Measurements from ENCODE around the gene ZNF366. TPM values are rescaled to one million over a fixed set of nuclear protein-coding genes. Genes with fewer than 3 reads are reported as not detected.

Gene ZNF366
- total RNA-seq, 1 experiment from 2014 or later = not detected

DNA sequence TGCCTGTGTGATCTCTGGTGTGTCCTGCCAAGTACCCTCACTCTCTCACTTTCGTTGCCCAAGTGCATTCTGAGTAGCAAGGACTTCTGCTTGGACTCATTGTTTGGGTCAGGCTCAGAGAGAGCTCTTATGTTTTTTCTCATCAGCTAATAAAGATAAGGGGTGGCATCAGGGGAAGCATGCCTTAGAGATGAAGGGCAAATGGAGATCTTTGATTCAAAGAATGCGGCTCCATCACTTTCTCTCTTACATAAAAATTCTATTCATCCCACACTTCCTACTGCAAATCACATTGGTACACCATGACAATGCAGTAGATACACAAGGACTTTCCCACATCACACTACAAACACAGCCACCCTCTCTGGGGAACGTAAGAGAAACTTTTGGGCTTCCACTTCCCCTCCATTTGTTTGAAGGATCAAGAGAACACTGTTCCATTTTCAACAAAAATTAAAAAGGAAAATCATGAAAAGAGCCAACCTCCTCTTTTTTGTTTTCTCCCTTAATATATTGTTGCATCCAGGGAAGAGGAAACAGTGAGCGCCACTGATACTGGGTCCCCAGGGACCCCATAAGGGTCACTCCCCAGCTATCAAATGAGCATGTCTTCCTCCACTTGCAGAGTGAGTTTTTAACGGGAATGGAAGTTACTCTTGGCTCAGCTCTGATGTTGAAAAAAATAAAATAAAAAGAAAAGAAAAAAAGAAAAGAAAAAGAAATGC lies 73.0 kb downstream of the ZNF366 start:
- H3K36me3 ChIP-seq (ENCODE audit: control insufficient read depth in 1 of 2, insufficient read depth in 2 of 2, low read length in 2 of 2) = no peaks in the 10 kb centered on the region
- no peak overlapping the region for H3K4me3 ChIP-seq (replicated peaks in 1 of 2; ENCODE audit: low read depth in 1 of 2, low read length in 2 of 2)
- no peak overlapping the region for H3K9ac ChIP-seq (ENCODE audit: low read length)
- 0 out of 2 replicates have a peak, but pooled peaks cover 16% of the 10 kb centered on the region for H3K27me3 ChIP-seq (ENCODE audit: insufficient read depth, low read length)
- no peak for TF ChIP-seq ZFX (IDR thresholded peaks at IDR 0.05)
- no peaks in the 10 kb centered on the region for H3K79me2 ChIP-seq (ENCODE audit: insufficient read depth, low read length)
- H3K4me1 ChIP-seq (ENCODE audit: control insufficient read depth in 1 of 2, insufficient read depth in 2 of 2, low read length in 2 of 2) = no peaks in the 10 kb centered on the region
- POLR2A ChIA-PET = no interaction called here
- intact Hi-C loops (cut with micrococcal nuclease) = no loop called here
- CTCF ChIA-PET = no interaction called here
- no peak overlapping the region for H2AFZ ChIP-seq (ENCODE audit: low read depth, low read length, poor library complexity, severe bottlenecking)
- RAD21 ChIA-PET (ENCODE audit: low non-redundant PET in 1 of 2, low total read pairs in 2 of 2, uncharacterized antibody in 2 of 2, unreplicated experiment in 2 of 2) = no interaction called here
- no peak overlapping the region for H3K27ac ChIP-seq (ENCODE audit: low read depth, low read length)
- BruUV-seq (replicated peaks) = no TSS peak
- H3K4me2 ChIP-seq (ENCODE audit: low read length) = no peak overlapping the region
- no peaks in the 10 kb centered on the region for H3K9me3 ChIP-seq (ENCODE audit: control insufficient read depth in 1 of 2, insufficient read depth in 1 of 2, low read depth in 1 of 2, low read length in 2 of 2)
- ATAC-seq (no peak), DNase-seq (ENCODE audit: low read depth, low spot score) (no peak)
- no peaks in the 10 kb centered on the region for H3K9me2 ChIP-seq (ENCODE audit: insufficient read depth)
- H4K20me1 ChIP-seq (ENCODE audit: insufficient read depth) = no peaks in the 10 kb centered on the region

DNA sequence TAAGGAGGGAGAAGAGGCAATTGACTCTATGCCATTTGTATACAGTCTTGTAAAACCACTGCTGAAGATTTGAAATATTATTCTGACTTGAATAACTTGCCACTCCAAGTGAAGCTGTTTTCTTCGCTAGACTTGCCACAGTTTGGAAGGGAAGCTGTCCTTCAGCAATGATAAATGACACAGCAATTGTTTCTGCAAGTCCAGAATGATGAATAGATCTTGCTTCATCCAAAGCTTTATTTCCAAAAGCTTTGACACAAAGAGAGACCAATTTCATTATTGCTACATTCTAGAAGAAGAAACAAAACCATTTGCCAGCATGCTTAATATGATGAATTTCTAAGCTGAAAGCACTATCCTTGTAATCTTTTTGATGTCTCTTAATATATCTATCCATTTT lies 73.7 kb downstream of the ZNF366 start:
- no peak for ATAC-seq
- Histone ChIP-seq H3K9ac (ENCODE audit: low read length) (no peak overlapping the region), H3K79me2 (ENCODE audit: insufficient read depth, low read length) (no peaks in the 10 kb centered on the region), H2AFZ (ENCODE audit: low read depth, low read length, poor library complexity, severe bottlenecking) (no peak overlapping the region), H3K36me3 (ENCODE audit: control insufficient read depth in 1 of 2, insufficient read depth in 2 of 2, low read length in 2 of 2) (no peaks in the 10 kb centered on the region), H3K27ac (ENCODE audit: low read depth, low read length) (no peak overlapping the region), H3K9me2 (ENCODE audit: insufficient read depth) (no peaks in the 10 kb centered on the region), H4K20me1 (ENCODE audit: insufficient read depth) (no peaks in the 10 kb centered on the region), H3K27me3 (ENCODE audit: insufficient read depth, low read length) (0 out of 2 replicates have a peak, but pooled peaks cover 16% of the 10 kb centered on the region), H3K4me3 (replicated peaks in 1 of 2; ENCODE audit: low read depth in 1 of 2, low read length in 2 of 2) (no peak overlapping the region), H3K9me3 (ENCODE audit: control insufficient read depth in 1 of 2, insufficient read depth in 1 of 2, low read depth in 1 of 2, low read length in 2 of 2) (no peaks in the 10 kb centered on the region), H3K4me1 (ENCODE audit: control insufficient read depth in 1 of 2, insufficient read depth in 2 of 2, low read length in 2 of 2) (no peaks in the 10 kb centered on the region), H3K4me2 (ENCODE audit: low read length) (no peak overlapping the region)
- BruUV-seq (replicated peaks) = no TSS peak
- ChIA-PET RAD21 (ENCODE audit: low non-redundant PET in 1 of 2, low total read pairs in 2 of 2, uncharacterized antibody in 2 of 2, unreplicated experiment in 2 of 2) (no interaction called here), POLR2A (no interaction called here), CTCF (no interaction called here)
- no peak for DNase-seq (ENCODE audit: low read depth, low spot score)
- intact Hi-C loops (cut with micrococcal nuclease) = no loop called here
- TF ChIP-seq POLR2AphosphoS5 (IDR thresholded peaks at IDR 0.05; ENCODE audit: low read depth, low read length) (no peak), CBX3 (IDR thresholded peaks at IDR 0.05; ENCODE audit: low read depth) (no peak), TCF7L2 (IDR thresholded peaks at IDR 0.05; ENCODE audit: borderline replicate concordance, extremely low read depth, insufficient read depth, insufficient read length) (no peak), SP1 (IDR thresholded peaks at IDR 0.05; ENCODE audit: low read depth) (no peak), ZNF274 (IDR thresholded peaks at IDR 0.05; ENCODE audit: low read depth, low read length) (no peak), EGR1 (IDR thresholded peaks at IDR 0.05; ENCODE audit: low read depth) (no peak), RAD21 (IDR thresholded peaks at IDR 0.05; ENCODE audit: low read depth) (no peak), YY1 (IDR thresholded peaks at IDR 0.05; ENCODE audit: extremely low read depth, insufficient replicate concordance, low read depth, low read length) (no peak), JUND (IDR thresholded peaks at IDR 0.05) (no peak)
- TF ChIP-seq, protein P1, sequence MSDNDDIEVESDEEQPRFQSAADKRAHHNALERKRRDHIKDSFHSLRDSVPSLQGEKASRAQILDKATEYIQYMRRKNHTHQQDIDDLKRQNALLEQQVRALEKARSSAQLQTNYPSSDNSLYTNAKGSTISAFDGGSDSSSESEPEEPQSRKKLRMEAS (IDR thresholded peaks at IDR 0.05) = no peak
- TF ChIP-seq, protein P2, sequence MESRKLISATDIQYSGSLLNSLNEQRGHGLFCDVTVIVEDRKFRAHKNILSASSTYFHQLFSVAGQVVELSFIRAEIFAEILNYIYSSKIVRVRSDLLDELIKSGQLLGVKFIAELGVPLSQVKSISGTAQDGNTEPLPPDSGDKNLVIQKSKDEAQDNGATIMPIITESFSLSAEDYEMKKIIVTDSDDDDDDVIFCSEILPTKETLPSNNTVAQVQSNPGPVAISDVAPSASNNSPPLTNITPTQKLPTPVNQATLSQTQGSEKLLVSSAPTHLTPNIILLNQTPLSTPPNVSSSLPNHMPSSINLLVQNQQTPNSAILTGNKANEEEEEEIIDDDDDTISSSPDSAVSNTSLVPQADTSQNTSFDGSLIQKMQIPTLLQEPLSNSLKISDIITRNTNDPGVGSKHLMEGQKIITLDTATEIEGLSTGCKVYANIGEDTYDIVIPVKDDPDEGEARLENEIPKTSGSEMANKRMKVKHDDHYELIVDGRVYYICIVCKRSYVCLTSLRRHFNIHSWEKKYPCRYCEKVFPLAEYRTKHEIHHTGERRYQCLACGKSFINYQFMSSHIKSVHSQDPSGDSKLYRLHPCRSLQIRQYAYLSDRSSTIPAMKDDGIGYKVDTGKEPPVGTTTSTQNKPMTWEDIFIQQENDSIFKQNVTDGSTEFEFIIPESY (IDR thresholded peaks at IDR 0.05; ENCODE audit: extremely low read depth, insufficient replicate concordance, low read length) = no peak
- TF ChIP-seq, protein P3, sequence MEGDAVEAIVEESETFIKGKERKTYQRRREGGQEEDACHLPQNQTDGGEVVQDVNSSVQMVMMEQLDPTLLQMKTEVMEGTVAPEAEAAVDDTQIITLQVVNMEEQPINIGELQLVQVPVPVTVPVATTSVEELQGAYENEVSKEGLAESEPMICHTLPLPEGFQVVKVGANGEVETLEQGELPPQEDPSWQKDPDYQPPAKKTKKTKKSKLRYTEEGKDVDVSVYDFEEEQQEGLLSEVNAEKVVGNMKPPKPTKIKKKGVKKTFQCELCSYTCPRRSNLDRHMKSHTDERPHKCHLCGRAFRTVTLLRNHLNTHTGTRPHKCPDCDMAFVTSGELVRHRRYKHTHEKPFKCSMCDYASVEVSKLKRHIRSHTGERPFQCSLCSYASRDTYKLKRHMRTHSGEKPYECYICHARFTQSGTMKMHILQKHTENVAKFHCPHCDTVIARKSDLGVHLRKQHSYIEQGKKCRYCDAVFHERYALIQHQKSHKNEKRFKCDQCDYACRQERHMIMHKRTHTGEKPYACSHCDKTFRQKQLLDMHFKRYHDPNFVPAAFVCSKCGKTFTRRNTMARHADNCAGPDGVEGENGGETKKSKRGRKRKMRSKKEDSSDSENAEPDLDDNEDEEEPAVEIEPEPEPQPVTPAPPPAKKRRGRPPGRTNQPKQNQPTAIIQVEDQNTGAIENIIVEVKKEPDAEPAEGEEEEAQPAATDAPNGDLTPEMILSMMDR (IDR thresholded peaks at IDR 0.05 in 2 of 3, conservative IDR thresholded peaks at IDR 0.05 in 1 of 3; ENCODE audit: borderline replicate concordance in 1 of 3, insufficient read depth in 1 of 3, low read depth in 2 of 3, low read length in 2 of 3) = no peak
